Endodermal cell (in vitro differentiated cells): ENCODE measurements around the gene SPTB. TPM values are rescaled to one million over a fixed set of nuclear protein-coding genes. Genes with fewer than 3 reads are reported as not detected.

ENCODE experiments used
- DNase-seq: peaks from one replicate; pipeline ENCODE4 v3.0.0-alpha.2; 2017
- H3K27ac ChIP-seq: 2 replicates; pipeline ENCODE4 v1.5.1; 2013; ENCODE audit warnings: mild to moderate bottlenecking, low read depth, low read length, moderate library complexity
- H3K27me3 ChIP-seq: 2 replicates; pipeline ENCODE4 v1.6.1; 2013; ENCODE audit warnings: mild to moderate bottlenecking, low read length, moderate library complexity; ENCODE audit not compliant: insufficient read depth, control insufficient read depth, poor library complexity, severe bottlenecking
- H3K36me3 ChIP-seq: 2 replicates; pipeline ENCODE4 v1.7.0; 2013; ENCODE audit warnings: mild to moderate bottlenecking, low read length, moderate library complexity; ENCODE audit not compliant: control insufficient read depth, insufficient read depth
- H3K4me1 ChIP-seq: one replicate; pipeline ENCODE4 v1.7.0; 2013; ENCODE audit warnings: low read length; ENCODE audit not compliant: control insufficient read depth, insufficient read depth
- H3K4me3 ChIP-seq: 2 replicates; pipeline ENCODE4 v1.5.1; 2013; ENCODE audit warnings: mild to moderate bottlenecking, low read length, moderate library complexity
- H3K9ac ChIP-seq: 2 replicates; pipeline ENCODE4 v1.6.1; 2013; ENCODE audit warnings: mild to moderate bottlenecking, low read length, moderate library complexity; ENCODE audit not compliant: poor library complexity, severe bottlenecking; ENCODE audit errors: extremely low read depth
- H3K9me3 ChIP-seq: 2 replicates; pipeline ENCODE4 v1.6.1; 2013; ENCODE audit warnings: mild to moderate bottlenecking, low read length, moderate library complexity; ENCODE audit not compliant: control insufficient read depth
- H3K27ac Mint-ChIP-seq: 2 replicates; pipeline ENCODE4 v1.8.0; 2020; ENCODE audit warnings: mixed read lengths
- H3K27me3 Mint-ChIP-seq: 2 replicates; pipeline ENCODE4 v1.8.0; 2021; ENCODE audit warnings: mild to moderate bottlenecking, mixed read lengths; ENCODE audit not compliant: insufficient read depth
- H3K36me3 Mint-ChIP-seq: 2 replicates; pipeline ENCODE4 v1.8.0; 2020; ENCODE audit warnings: low read depth, mixed read lengths
- H3K4me1 Mint-ChIP-seq: 2 replicates; pipeline ENCODE4 v1.8.0; 2020; ENCODE audit warnings: mixed read lengths
- H3K4me3 Mint-ChIP-seq: 2 replicates; pipeline ENCODE4 v1.8.0; 2020; ENCODE audit warnings: mild to moderate bottlenecking, moderate library complexity, mixed read lengths
- H3K9me3 Mint-ChIP-seq: 2 replicates; pipeline ENCODE4 v1.8.0; 2020; ENCODE audit warnings: mild to moderate bottlenecking, mixed read lengths
- CTCF ChIP-seq: fragments of 200-600 bp; sonication (generic); conservative IDR thresholded peaks from 2 replicates; pipeline ENCODE4 v1.5.0; 2021; ENCODE audit warnings: antibody characterized with exemption, mild to moderate bottlenecking
- WGBS, 2 experiments: methylation state at CpG; one replicate each; pipeline versions ENCODE4 v1.1.5 to v1.1.7; 2013; ENCODE audit warnings: missing lambda C conversion rate in 2 of 2, mixed read lengths in 1 of 2; ENCODE audit not compliant: insufficient coverage in 1 of 2, insufficient read length in 1 of 2; 5-methylcytosine and 5-hydroxymethylcytosine counted together
- total RNA-seq, 2 donors: library from RNA; stranded (reverse); fragmentation: NEBNext Ultra II Directional in 1 of 2; extraction: Animal tissue kit (Norgen Biotek cat#: 25700) in 1 of 2; gene quantifications; 2 replicates in 1 of 2; 3 replicates in 1 of 2; pipeline ENCODE4 v1.2.1, GENCODE V29; 2021

The SPTB gene
- total RNA-seq, 2 donors from 2014 or later = 0.77 to 1.4 TPM

GRCh38 chr14:64737391-64738280 is 142.1 kb downstream of the SPTB start:
- H3K27me3 ChIP-seq = no peaks in the 10 kb centered on the region
- no peaks in the 10 kb centered on the region for H3K9me3 Mint-ChIP-seq

GRCh38 chr14:64736271-64737169 is 143.2 kb downstream of the SPTB start:
- no peaks in the 10 kb centered on the region for H3K27me3 ChIP-seq
- H3K27ac ChIP-seq = no peak overlapping the region
- H3K36me3 ChIP-seq = peaks cover 34% of the 10 kb centered on the region
- Mint-ChIP-seq H3K27ac (no peak overlapping the region), H3K9me3 (no peaks in the 10 kb centered on the region), H3K27me3 (no peaks in the 10 kb centered on the region), H3K36me3 (peaks cover 27% of the 10 kb centered on the region), H3K4me1 (no peaks in the 10 kb centered on the region), H3K4me3 (no peak overlapping the region)
- WGBS, 2 experiments = 84 to 93% methylated on average over 10 to 27 of the region's 28 CpGs
- peaks cover 8% of the 10 kb centered on the region for H3K4me1 ChIP-seq
- DNase-seq = peak; percentile 70
- TF ChIP-seq CTCF = peak; percentile 32
- H3K9me3 ChIP-seq = no peaks in the 10 kb centered on the region
- no peak overlapping the region for H3K9ac ChIP-seq
- H3K4me3 ChIP-seq = no peak overlapping the region

More at GRCh38 chr14:64737391-64738280, 142.1 kb downstream of the SPTB start:
- no peak overlapping the region for H3K27ac Mint-ChIP-seq
- H3K36me3 Mint-ChIP-seq = peaks cover 26% of the 10 kb centered on the region
- no peak for DNase-seq
- Histone ChIP-seq H3K4me3 (no peak overlapping the region), H3K9ac (no peak overlapping the region), H3K4me1 (peaks cover 8% of the 10 kb centered on the region), H3K27ac (no peak overlapping the region), H3K36me3 (peaks cover 37% of the 10 kb centered on the region), H3K9me3 (no peaks in the 10 kb centered on the region)
- H3K4me3 Mint-ChIP-seq = no peak overlapping the region
- TF ChIP-seq CTCF = no peak
- H3K27me3 Mint-ChIP-seq = no peaks in the 10 kb centered on the region
- H3K4me1 Mint-ChIP-seq = no peaks in the 10 kb centered on the region
- whole genome bisulfite sequencing, 2 experiments = 72 to 91% methylated on average over 2 to 17 of the region's 17 CpGs

- Histone ChIP-seq H3K36me3 (peaks cover 26% of the 10 kb centered on the region), H3K9ac (no peak overlapping the region), H3K4me1 (peaks cover 8% of the 10 kb centered on the region), H3K4me3 (no peak overlapping the region), H3K27me3 (no peaks in the 10 kb centered on the region), H3K27ac (no peak overlapping the region), H3K9me3 (no peaks in the 10 kb centered on the region)
- no peaks in the 10 kb centered on the region for H3K27me3 Mint-ChIP-seq
- DNase-seq = peak; percentile 24
- no peak for TF ChIP-seq CTCF
- H3K4me3 Mint-ChIP-seq = no peak overlapping the region
- no peaks in the 10 kb centered on the region for H3K9me3 Mint-ChIP-seq
- no peaks in the 10 kb centered on the region for H3K4me1 Mint-ChIP-seq
- H3K27ac Mint-ChIP-seq = no peak overlapping the region
- H3K36me3 Mint-ChIP-seq = peaks cover 26% of the 10 kb centered on the region
- 85 to 92% methylated on average over 4 to 6 of the region's 6 CpGs for WGBS, 2 experiments
Observed at GRCh38 chr14:64734990-64735389, 144.7 kb downstream of the SPTB start.
